HG03342 (cell line): ENCODE data around the gene SNX22.

Experiments used
- ATAC-seq: cut with Tn5 transposase; IDR thresholded peaks from one replicate; pipeline ENCODE4 v1.9.1; 2021; ENCODE audit warnings: mild to moderate bottlenecking, moderate library complexity; ENCODE audit not compliant: unreplicated experiment

SNX22 gene

DNA sequence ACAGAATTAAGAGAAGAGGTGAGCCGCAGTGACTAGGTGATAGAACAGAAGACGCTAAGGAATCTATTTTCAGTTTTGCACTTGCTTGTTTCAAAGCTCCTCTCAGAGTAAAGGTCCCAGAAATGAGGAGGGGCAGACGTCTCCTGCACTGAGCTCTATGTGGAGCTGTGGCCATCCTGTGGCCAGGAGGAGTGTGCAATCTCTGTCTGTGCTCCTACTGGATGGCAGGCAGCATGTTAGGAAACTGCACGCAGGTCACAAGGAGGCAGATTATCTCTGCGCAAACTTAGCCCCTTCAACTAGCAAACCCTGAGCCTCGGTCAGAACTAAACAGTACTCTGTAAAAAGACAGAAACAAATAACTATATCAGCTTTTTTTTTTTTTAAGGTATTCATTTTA, 42.4 kb downstream of the SNX22 start:
- no peak for ATAC-seq

DNA sequence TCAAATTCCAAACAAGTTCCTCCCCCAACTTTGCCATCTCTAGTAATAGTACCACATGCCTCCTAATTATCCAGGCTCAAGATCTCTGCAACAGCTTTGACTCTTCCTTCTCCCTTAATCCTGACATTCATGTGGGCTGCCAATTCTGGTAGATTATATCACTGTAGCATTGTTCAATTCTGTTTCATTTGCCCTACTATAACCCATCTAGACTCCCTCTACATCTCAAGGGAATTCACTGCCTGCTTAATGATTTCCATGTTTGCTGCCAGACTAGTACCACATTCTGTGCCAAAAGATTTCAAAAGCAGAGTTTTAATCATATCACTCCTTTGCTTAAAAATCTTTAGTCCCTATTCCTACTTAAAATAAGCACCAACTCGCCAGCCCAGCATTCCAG, 45.9 kb downstream of the SNX22 start:
- no peak for ATAC-seq

DNA sequence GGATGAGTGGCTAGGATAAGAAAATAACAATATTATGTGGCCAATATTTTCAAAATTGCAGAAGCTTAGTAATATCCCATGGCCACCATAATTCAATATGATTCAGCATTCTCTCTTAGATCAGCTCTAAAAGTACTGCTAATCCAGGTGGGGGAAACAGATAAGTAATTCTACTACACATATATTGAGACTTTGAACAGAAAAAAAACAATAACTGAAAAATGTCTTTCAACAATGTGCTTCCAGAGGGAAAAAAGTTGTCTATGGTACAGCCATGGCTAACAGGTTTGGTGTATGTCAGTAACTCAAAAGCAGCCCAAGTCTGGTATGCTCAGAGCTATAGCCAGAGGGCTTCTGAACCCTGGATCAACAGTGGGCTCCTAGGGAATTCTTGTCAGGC, 53.7 kb downstream of the SNX22 start:
- no peak for ATAC-seq
